ENCODE results near the gene CTNNBL1. TPM values are rescaled to one million over a fixed set of nuclear protein-coding genes. Genes with fewer than 3 reads are reported as not detected.

CTNNBL1 gene
- total RNA-seq, 1 donor from 2014 or later = 67.0 TPM

GRCh38 chr20:37867289-37868195 lies 173.7 kb downstream of the CTNNBL1 start:
- peaks cover 2% of the 10 kb centered on the region for H3K9me3 Mint-ChIP-seq (ENCODE audit: unreplicated experiment)
- Histone ChIP-seq H3K27ac (ENCODE audit: low read depth, low read length) (no peak overlapping the region), H3K79me2 (ENCODE audit: insufficient read depth, low read length) (no peaks in the 10 kb centered on the region), H3K4me1 (ENCODE audit: insufficient read depth, low read length) (no peaks in the 10 kb centered on the region), H3K9me3 (ENCODE audit: insufficient read depth, low read depth, low read length) (no peaks in the 10 kb centered on the region), H3K4me2 (ENCODE audit: low read length) (no peak overlapping the region), H4K20me1 (ENCODE audit: insufficient read depth, low read length) (no peaks in the 10 kb centered on the region), H3K9ac (ENCODE audit: low read length) (no peak overlapping the region), H2AFZ (ENCODE audit: low read depth, low read length) (no peak overlapping the region), H3K36me3 (ENCODE audit: insufficient read depth, low read length) (no peaks in the 10 kb centered on the region), H3K27me3 (ENCODE audit: insufficient read depth, low read length) (no peaks in the 10 kb centered on the region), H3K4me3 (ENCODE audit: insufficient read depth, low read depth, low read length) (no peak overlapping the region)
- no peaks in the 10 kb centered on the region for H3K4me1 Mint-ChIP-seq (ENCODE audit: low read depth, unreplicated experiment)
- FAIRE-seq (no peak), DNase-seq (ENCODE audit: low read depth) (no peak)
- peaks cover 18% of the 10 kb centered on the region for H3K36me3 Mint-ChIP-seq (ENCODE audit: low read depth, unreplicated experiment)
- H3K27ac Mint-ChIP-seq (ENCODE audit: unreplicated experiment) = no peak overlapping the region
- no peak overlapping the region for H3K4me3 Mint-ChIP-seq (ENCODE audit: unreplicated experiment)
- TF ChIP-seq, protein P1, sequence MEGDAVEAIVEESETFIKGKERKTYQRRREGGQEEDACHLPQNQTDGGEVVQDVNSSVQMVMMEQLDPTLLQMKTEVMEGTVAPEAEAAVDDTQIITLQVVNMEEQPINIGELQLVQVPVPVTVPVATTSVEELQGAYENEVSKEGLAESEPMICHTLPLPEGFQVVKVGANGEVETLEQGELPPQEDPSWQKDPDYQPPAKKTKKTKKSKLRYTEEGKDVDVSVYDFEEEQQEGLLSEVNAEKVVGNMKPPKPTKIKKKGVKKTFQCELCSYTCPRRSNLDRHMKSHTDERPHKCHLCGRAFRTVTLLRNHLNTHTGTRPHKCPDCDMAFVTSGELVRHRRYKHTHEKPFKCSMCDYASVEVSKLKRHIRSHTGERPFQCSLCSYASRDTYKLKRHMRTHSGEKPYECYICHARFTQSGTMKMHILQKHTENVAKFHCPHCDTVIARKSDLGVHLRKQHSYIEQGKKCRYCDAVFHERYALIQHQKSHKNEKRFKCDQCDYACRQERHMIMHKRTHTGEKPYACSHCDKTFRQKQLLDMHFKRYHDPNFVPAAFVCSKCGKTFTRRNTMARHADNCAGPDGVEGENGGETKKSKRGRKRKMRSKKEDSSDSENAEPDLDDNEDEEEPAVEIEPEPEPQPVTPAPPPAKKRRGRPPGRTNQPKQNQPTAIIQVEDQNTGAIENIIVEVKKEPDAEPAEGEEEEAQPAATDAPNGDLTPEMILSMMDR (IDR thresholded peaks at IDR 0.05; ENCODE audit: insufficient read depth, low read depth, low read length) = no peak
- no peak for TF ChIP-seq EZH2 (IDR thresholded peaks at IDR 0.05; ENCODE audit: insufficient read depth, low read length)
- H3K27me3 Mint-ChIP-seq (ENCODE audit: low read depth, unreplicated experiment) = no peaks in the 10 kb centered on the region

- no peak for FAIRE-seq
Measured at GRCh38 chr20:37868851-37869333, 175.1 kb downstream of the CTNNBL1 start.

More at GRCh38 chr20:37868851-37869333, 175.1 kb downstream of the CTNNBL1 start:
- Mint-ChIP-seq H3K9me3 (ENCODE audit: unreplicated experiment) (peaks cover 2% of the 10 kb centered on the region), H3K27ac (ENCODE audit: unreplicated experiment) (no peak overlapping the region), H3K36me3 (ENCODE audit: low read depth, unreplicated experiment) (peaks cover 11% of the 10 kb centered on the region), H3K4me3 (ENCODE audit: unreplicated experiment) (no peak overlapping the region), H3K4me1 (ENCODE audit: low read depth, unreplicated experiment) (no peaks in the 10 kb centered on the region), H3K27me3 (ENCODE audit: low read depth, unreplicated experiment) (no peaks in the 10 kb centered on the region)
- no peak overlapping the region for H3K4me2 ChIP-seq (ENCODE audit: low read length)
- no peaks in the 10 kb centered on the region for H3K27me3 ChIP-seq (ENCODE audit: insufficient read depth, low read length)
- no peaks in the 10 kb centered on the region for H3K79me2 ChIP-seq (ENCODE audit: insufficient read depth, low read length)
- H3K9me3 ChIP-seq (ENCODE audit: insufficient read depth, low read depth, low read length) = no peaks in the 10 kb centered on the region
- H3K4me1 ChIP-seq (ENCODE audit: insufficient read depth, low read length) = no peaks in the 10 kb centered on the region
- TF ChIP-seq, protein P1 (IDR thresholded peaks at IDR 0.05; ENCODE audit: insufficient read depth, low read depth, low read length) = no peak
- no peak for TF ChIP-seq EZH2 (IDR thresholded peaks at IDR 0.05; ENCODE audit: insufficient read depth, low read length)
- no peaks in the 10 kb centered on the region for H3K36me3 ChIP-seq (ENCODE audit: insufficient read depth, low read length)
- no peak overlapping the region for H2AFZ ChIP-seq (ENCODE audit: low read depth, low read length)
- no peak overlapping the region for H3K9ac ChIP-seq (ENCODE audit: low read length)
- H3K4me3 ChIP-seq (ENCODE audit: insufficient read depth, low read depth, low read length) = no peak overlapping the region
- DNase-seq (ENCODE audit: low read depth) = no peak
- no peak overlapping the region for H3K27ac ChIP-seq (ENCODE audit: low read depth, low read length)
- no peaks in the 10 kb centered on the region for H4K20me1 ChIP-seq (ENCODE audit: insufficient read depth, low read length)
